ENCODE measurements around the gene ANO10. TPM values are rescaled to one million over a fixed set of nuclear protein-coding genes. Genes with fewer than 3 reads are reported as not detected.

ANO10 gene
- total RNA-seq, 2 experiments from 2014 or later, result 9.5 to 12.9 TPM

Other genes starting within 250 kb of the ANO10 start
- gene ABHD5, start 68.9 kb upstream of the ANO10 start, total RNA-seq, result 10 to 100 TPM; 12.5 to 14.1 TPM

Data from activated CD8-positive, alpha-beta T cell treated with anti-CD3 and anti-CD28 coated beads, Interleukin-2, amount 10 ng/mL, durations not matched to agents 7 days and 5 days (primary cell).